Fibroblast of lung (primary cell): Measurements from ENCODE around the gene MED26.

Experiments
- EZH2 ChIP-seq: IDR thresholded peaks from 2 replicates; pipeline ENCODE4 v1.5.1; 2012; ENCODE audit warnings: low read length, control low read depth, mild to moderate bottlenecking; ENCODE audit errors: missing control alignments
- TF ChIP-seq, protein P1 (sequence below), 2 donors: IDR thresholded peaks in 1 of 2; conservative IDR thresholded peaks in 1 of 2; 1 replicate in 1 of 2; 2 replicates in 1 of 2; pipeline ENCODE4 v1.5.1; 2011 to 2012; ENCODE audit warnings: low read length in 2 of 2, control low read depth in 1 of 2, inconsistent platforms in 1 of 2, low read depth in 1 of 2, mild to moderate bottlenecking in 1 of 2

DNA sequence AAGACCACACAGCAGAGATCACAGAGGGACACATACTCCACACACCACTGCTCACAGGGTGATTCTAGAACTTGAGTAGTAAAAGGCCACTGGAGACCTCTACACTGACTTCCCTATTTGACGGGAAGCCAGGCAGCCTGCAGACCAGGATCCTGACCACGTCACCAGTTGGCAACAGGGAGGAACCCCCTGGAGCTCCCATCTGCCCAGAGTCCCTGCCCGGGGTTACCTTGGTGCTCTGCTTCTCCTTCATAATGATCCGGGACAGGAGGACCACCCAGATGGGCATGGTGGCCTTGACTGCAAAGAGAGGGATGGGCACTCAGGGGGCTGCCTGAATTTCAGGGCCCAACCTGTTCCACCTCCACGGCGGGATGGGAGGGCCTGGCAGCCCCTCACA is 56.7 kb downstream of the MED26 start:
- TF ChIP-seq EZH2: no peak
- TF ChIP-seq, protein P1, sequence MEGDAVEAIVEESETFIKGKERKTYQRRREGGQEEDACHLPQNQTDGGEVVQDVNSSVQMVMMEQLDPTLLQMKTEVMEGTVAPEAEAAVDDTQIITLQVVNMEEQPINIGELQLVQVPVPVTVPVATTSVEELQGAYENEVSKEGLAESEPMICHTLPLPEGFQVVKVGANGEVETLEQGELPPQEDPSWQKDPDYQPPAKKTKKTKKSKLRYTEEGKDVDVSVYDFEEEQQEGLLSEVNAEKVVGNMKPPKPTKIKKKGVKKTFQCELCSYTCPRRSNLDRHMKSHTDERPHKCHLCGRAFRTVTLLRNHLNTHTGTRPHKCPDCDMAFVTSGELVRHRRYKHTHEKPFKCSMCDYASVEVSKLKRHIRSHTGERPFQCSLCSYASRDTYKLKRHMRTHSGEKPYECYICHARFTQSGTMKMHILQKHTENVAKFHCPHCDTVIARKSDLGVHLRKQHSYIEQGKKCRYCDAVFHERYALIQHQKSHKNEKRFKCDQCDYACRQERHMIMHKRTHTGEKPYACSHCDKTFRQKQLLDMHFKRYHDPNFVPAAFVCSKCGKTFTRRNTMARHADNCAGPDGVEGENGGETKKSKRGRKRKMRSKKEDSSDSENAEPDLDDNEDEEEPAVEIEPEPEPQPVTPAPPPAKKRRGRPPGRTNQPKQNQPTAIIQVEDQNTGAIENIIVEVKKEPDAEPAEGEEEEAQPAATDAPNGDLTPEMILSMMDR (conservative IDR thresholded peaks at IDR 0.05 in 1 of 2, IDR thresholded peaks at IDR 0.05 in 1 of 2; ENCODE audit: low read depth in 1 of 2, low read length in 2 of 2): no peak
